Brain microvascular endothelial cell (primary cell): Measurements from ENCODE around the gene LSM14B.

Source experiments
- DNase-seq: peaks from one replicate; pipeline ENCODE4 v3.0.0-alpha.2; 2020
- H3K27ac ChIP-seq: fragments of 250-450 bp; sonication (Bioruptor Pico); 2 replicates; pipeline ENCODE4 v1.5.1; 2020; ENCODE audit warnings: mild to moderate bottlenecking, moderate library complexity
- H3K27me3 ChIP-seq: fragments of 250-450 bp; sonication (Bioruptor Pico); replicated peaks from 2 replicates; pipeline ENCODE4 v1.5.1; 2020; ENCODE audit warnings: mild to moderate bottlenecking
- H3K36me3 ChIP-seq: fragments of 250-450 bp; sonication (Bioruptor Pico); replicated peaks from 2 replicates; pipeline ENCODE4 v1.5.1; 2020; ENCODE audit warnings: mild to moderate bottlenecking
- H3K4me3 ChIP-seq: 2 replicates; pipeline ENCODE4 v1.5.1; 2011; ENCODE audit warnings: low read depth, mild to moderate bottlenecking, control low read depth, low read length, moderate library complexity
- in situ Hi-C: cut with HindIII; loops from 2 replicates; pipeline ENCODE4 v1.10.0; 2017; ENCODE audit warnings: low sequenced_read_pairs, low pct_ligation_motif_present
- TF ChIP-seq, protein P1 (sequence below): IDR thresholded peaks from 2 replicates; pipeline ENCODE4 v1.5.1; 2011; ENCODE audit warnings: low read depth, mild to moderate bottlenecking, moderate library complexity, low read length, control low read depth, inconsistent platforms; ENCODE audit errors: missing control alignments

The LSM14B gene

DNA sequence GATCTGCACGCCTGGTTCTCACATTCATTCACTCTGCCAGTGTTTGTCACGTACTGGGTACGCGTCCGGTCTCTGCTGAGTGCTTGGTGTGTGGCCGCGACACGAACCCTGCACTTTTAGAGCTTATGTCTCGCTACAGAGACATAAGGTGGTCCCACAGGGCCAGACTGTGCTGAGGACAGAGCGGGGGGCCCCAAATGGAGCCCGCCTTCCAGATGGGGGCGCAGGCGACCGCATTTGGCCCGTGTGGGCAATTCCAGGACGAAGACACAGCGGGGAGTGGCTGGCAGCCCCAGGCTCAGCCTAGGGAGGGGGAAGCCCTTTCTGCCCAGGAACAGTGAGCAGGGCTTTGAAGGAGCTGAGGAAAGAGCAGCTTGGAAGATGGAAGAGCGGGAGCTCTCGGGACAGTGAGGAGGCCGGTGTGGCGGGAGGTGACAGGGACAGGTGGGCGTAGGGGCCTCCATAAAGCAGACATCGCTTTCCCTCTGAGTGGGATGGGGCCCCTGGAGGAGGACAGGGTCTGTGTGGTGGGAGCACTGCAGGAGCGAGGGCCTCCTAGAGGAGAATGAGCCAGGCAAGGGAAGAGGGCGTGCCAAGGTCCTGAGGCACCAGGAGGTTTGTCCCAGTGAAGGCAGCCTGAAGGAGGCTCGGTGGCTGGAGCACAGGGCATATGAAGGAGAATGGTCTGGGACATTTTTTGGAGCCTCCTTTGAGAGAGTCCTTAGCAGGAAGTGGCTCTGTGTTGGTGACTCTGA is 52.8 kb downstream of the LSM14B start:
- Histone ChIP-seq H3K27me3 (no peaks in the 10 kb centered on the region), H3K27ac (no peak overlapping the region), H3K4me3 (no peak overlapping the region), H3K36me3 (peaks cover 11% of the 10 kb centered on the region)
- in situ Hi-C loops: no loop called here
- DNase-seq: no peak
- TF ChIP-seq, protein P1, sequence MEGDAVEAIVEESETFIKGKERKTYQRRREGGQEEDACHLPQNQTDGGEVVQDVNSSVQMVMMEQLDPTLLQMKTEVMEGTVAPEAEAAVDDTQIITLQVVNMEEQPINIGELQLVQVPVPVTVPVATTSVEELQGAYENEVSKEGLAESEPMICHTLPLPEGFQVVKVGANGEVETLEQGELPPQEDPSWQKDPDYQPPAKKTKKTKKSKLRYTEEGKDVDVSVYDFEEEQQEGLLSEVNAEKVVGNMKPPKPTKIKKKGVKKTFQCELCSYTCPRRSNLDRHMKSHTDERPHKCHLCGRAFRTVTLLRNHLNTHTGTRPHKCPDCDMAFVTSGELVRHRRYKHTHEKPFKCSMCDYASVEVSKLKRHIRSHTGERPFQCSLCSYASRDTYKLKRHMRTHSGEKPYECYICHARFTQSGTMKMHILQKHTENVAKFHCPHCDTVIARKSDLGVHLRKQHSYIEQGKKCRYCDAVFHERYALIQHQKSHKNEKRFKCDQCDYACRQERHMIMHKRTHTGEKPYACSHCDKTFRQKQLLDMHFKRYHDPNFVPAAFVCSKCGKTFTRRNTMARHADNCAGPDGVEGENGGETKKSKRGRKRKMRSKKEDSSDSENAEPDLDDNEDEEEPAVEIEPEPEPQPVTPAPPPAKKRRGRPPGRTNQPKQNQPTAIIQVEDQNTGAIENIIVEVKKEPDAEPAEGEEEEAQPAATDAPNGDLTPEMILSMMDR: no peak

DNA sequence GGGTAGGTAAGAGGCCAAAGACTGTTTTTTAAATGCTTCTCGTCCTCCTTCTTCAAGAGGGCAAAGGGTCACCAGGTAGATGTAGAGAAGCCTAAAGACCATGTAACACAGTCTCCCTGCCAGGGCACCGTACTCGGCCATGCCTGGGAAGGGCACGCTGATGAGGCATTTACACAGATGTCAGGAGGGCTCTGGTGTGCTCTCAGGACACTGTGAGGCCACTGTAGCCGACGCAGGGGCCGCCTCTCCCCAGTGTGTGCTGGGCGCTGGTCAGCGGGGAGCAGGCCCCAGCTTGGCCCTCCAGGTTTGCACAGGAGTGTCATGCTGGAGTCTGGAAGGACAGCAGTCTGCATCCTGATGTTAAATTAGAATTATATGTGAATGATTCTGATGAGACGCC is 53.4 kb downstream of the LSM14B start:
- DNase-seq: no peak
- Histone ChIP-seq H3K27ac (no peak overlapping the region), H3K36me3 (peaks cover 11% of the 10 kb centered on the region), H3K27me3 (no peaks in the 10 kb centered on the region), H3K4me3 (no peak overlapping the region)
- TF ChIP-seq, protein P1: no peak
- in situ Hi-C loops: no loop called here

DNA sequence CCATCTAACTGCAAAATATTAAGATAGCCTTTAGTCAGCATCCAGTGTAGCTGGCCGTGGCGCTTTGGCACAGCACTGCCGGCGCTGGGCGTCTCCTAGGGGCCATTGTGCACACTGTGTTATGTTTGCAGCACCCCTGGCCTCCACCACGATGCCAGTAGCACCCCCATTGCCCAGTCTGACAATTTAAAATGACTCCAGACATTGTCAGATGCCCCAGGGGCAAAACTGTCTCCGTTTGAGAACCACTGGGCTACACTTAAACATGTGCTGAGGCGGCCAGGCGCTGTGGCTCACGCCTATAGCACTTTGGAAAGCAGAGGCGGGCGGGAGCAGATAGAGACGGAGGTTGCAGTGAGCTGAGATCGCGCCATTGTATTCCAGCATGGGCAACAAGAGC is 54.6 kb downstream of the LSM14B start:
- TF ChIP-seq, protein P1: no peak
- in situ Hi-C loops: no loop called here

DNA sequence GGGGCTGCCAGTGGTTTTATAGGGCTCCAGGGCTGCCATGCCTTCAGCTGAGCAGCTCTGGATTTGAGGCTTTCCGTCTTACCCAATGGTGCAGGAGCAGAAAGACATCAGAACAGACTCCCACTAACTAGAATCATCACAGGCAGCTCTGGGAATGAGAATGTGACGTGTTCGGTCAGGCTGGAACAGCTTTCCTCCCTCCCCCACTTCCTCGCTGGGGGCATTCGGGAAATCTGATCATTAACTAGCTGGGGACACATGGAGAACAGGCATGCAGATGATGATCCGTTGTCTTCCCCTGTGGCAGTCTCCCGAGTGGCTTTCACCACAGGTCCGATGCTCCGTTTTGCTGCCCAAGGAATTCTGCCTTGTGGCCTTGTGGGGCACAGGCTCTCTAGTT is 55.0 kb downstream of the LSM14B start:
- TF ChIP-seq, protein P1: no peak
- no peak for DNase-seq
- Histone ChIP-seq H3K27ac (no peak overlapping the region), H3K27me3 (no peaks in the 10 kb centered on the region), H3K4me3 (no peak overlapping the region), H3K36me3 (peaks cover 11% of the 10 kb centered on the region)
- in situ Hi-C loops: no loop called here

More for the DNA sequence above, 54.6 kb downstream of the LSM14B start:
- DNase-seq: no peak
- peaks cover 11% of the 10 kb centered on the region for H3K36me3 ChIP-seq
- H3K27me3 ChIP-seq: no peaks in the 10 kb centered on the region
- H3K27ac ChIP-seq: no peak overlapping the region
- no peak overlapping the region for H3K4me3 ChIP-seq

DNA sequence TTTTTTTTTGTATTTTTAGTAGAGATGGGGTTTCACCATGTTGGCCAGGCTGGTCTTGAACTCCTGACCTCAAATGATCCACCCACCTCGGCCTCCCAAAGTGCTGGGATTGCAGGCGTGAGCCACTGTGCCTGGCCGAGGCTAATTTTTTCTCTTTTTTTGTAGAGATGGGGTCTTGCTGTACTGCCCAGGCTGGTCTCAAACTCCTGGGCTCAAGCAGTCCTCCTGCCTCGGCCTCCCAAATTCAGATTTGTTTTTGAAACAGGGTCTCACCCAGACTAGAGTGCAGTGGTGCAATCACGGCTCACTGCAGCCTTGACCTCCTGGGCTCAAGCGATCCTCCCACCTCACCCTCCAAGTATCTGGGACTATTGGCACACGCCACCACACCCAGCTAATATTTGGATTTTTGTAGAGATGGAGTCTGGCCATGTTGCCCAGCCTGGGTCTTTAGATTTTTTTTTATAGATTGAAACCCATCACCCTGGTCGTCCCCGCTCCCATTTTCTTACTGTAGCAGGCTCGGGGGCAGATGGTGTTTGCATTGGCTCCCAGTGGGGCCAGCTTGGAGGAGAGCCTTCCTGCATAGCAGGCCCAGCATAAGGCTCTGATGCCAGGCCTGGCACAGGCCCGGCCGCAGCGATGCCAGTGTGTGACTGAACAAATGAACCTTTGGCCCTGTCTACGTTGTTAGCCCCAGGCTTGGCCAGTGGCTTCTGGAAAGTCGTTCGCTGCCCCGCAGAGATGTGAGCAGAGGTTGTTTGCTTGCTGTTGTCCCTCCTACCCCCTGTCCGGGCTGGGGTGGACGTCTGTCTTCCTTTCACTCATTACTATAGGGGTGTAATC is 56.3 kb downstream of the LSM14B start:
- Histone ChIP-seq H3K27me3 (no peaks in the 10 kb centered on the region), H3K27ac (no peak overlapping the region), H3K4me3 (no peak overlapping the region), H3K36me3 (peaks cover 11% of the 10 kb centered on the region)
- DNase-seq: no peak
- in situ Hi-C loops: no loop called here
- TF ChIP-seq, protein P1: no peak
